Activated naive CD4-positive, alpha-beta T cell treated with anti-CD3 and anti-CD28 coated beads, Interleukin-2, amount 10 ng/mL, durations not matched to agents 7 days and 5 days (primary cell): ENCODE data around the gene CHRNB4.
A peak's percentile ranks its signal among the peaks of the same experiment; 100 is the strongest.
"Not testable (repeated sequence)": the region's sequence is repeated elsewhere in the genome, so short reads cannot be mapped to it uniquely, and the experiment has no call there.

Experiments used
- CTCF ChIA-PET: fragments of 350-600 bp; sonication (Branson Sonifier 250); formaldehyde crosslinking; loops from one replicate; lab custom pipeline; 2021; ENCODE audit warnings: antibody characterized with exemption; lab: Charles Lee
- DNase-seq: peaks from one replicate; pipeline ENCODE4 v3.0.0-alpha.2; 2020
- H3K27ac Mint-ChIP-seq: one replicate; pipeline ENCODE4 v1.8.0; 2021; ENCODE audit warnings: mild to moderate bottlenecking, moderate library complexity, mixed read lengths
- H3K27me3 Mint-ChIP-seq: one replicate; pipeline ENCODE4 v1.8.0; 2021; ENCODE audit warnings: mild to moderate bottlenecking, mixed read lengths
- H3K36me3 Mint-ChIP-seq: one replicate; pipeline ENCODE4 v1.8.0; 2021; ENCODE audit warnings: mixed read lengths
- H3K4me1 Mint-ChIP-seq: one replicate; pipeline ENCODE4 v1.8.0; 2021; ENCODE audit warnings: mixed read lengths
- H3K4me3 Mint-ChIP-seq: one replicate; pipeline ENCODE4 v1.8.0; 2021; ENCODE audit warnings: mild to moderate bottlenecking, moderate library complexity, mixed read lengths
- H3K9me3 Mint-ChIP-seq: one replicate; pipeline ENCODE4 v1.8.0; 2021; ENCODE audit warnings: mixed read lengths

CHRNB4 gene, protein sequence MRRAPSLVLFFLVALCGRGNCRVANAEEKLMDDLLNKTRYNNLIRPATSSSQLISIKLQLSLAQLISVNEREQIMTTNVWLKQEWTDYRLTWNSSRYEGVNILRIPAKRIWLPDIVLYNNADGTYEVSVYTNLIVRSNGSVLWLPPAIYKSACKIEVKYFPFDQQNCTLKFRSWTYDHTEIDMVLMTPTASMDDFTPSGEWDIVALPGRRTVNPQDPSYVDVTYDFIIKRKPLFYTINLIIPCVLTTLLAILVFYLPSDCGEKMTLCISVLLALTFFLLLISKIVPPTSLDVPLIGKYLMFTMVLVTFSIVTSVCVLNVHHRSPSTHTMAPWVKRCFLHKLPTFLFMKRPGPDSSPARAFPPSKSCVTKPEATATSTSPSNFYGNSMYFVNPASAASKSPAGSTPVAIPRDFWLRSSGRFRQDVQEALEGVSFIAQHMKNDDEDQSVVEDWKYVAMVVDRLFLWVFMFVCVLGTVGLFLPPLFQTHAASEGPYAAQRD

GRCh38 chr15:78641102-78641748 is at the start of gene CHRNB4:
CHRNB4 (minus strand) TSS chr15:78641210; CDS start chr15:78641133, 77 bp downstream.
- H3K27me3 Mint-ChIP-seq, result peaks cover 55% of the 10 kb centered on the region
- CTCF ChIA-PET, result interaction anchor here (1.0 to 3.3 kb wide), 2 partner anchors 22 to 69 kb away, joined by 3 to 24 read pairs; no protein-coding TSS in a partner anchor
- no peak within 1 kb of the TSS for H3K27ac Mint-ChIP-seq

DNA sequence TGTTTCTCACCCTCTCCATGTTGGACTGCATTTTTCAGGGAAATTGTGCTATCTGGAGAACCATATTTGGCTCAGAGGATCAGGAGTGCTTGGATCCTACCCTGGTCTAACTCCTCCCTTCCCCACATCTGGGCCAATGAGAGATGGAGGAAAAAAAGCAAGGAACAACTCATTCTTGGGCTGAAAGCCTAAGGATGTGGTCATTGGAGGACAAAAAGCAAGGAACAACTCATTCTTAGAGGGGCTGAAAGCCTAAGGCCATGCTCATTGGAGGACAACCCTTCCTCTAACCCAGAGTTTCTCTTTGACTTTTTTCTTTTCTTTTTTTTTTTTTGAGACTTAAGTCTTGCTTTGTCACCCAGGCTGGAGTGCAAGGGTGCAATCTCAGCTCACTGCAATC is 48.6 kb upstream of the CHRNB4 start:
- Mint-ChIP-seq H3K4me1 (no peaks in the 10 kb centered on the region), H3K9me3 (no peaks in the 10 kb centered on the region), H3K4me3 (no peak overlapping the region), H3K36me3 (no peaks in the 10 kb centered on the region), H3K27me3 (peaks cover 16% of the 10 kb centered on the region), H3K27ac (no peak overlapping the region)
- CTCF ChIA-PET, result interaction anchor here (1.4 kb wide), 1 partner anchor 20 kb away, joined by 4 read pairs; no protein-coding TSS in a partner anchor
- DNase-seq, result no peak

More at GRCh38 chr15:78641102-78641748, at the start of gene CHRNB4:
- Mint-ChIP-seq H3K4me1 (peaks cover 15% of the 10 kb centered on the region), H3K9me3 (no peaks in the 10 kb centered on the region), H3K4me3 (peak within 1 kb of the TSS; percentile 57), H3K36me3 (no peaks in the 10 kb centered on the region)
- peak; percentile 41 for DNase-seq

GRCh38 chr15:78685925-78686324 is 44.9 kb upstream of the CHRNB4 start:
- H3K36me3 Mint-ChIP-seq, result no peaks in the 10 kb centered on the region
- H3K4me3 Mint-ChIP-seq, result no peak overlapping the region
- peaks cover 19% of the 10 kb centered on the region for H3K27me3 Mint-ChIP-seq
- H3K9me3 Mint-ChIP-seq, result no peaks in the 10 kb centered on the region
- CTCF ChIA-PET, result interaction anchor here (2.0 kb wide), 1 partner anchor 67 kb away, joined by 4 read pairs; no protein-coding TSS in a partner anchor
- H3K27ac Mint-ChIP-seq, result no peak overlapping the region
- H3K4me1 Mint-ChIP-seq, result no peaks in the 10 kb centered on the region
- no peak for DNase-seq

DNA sequence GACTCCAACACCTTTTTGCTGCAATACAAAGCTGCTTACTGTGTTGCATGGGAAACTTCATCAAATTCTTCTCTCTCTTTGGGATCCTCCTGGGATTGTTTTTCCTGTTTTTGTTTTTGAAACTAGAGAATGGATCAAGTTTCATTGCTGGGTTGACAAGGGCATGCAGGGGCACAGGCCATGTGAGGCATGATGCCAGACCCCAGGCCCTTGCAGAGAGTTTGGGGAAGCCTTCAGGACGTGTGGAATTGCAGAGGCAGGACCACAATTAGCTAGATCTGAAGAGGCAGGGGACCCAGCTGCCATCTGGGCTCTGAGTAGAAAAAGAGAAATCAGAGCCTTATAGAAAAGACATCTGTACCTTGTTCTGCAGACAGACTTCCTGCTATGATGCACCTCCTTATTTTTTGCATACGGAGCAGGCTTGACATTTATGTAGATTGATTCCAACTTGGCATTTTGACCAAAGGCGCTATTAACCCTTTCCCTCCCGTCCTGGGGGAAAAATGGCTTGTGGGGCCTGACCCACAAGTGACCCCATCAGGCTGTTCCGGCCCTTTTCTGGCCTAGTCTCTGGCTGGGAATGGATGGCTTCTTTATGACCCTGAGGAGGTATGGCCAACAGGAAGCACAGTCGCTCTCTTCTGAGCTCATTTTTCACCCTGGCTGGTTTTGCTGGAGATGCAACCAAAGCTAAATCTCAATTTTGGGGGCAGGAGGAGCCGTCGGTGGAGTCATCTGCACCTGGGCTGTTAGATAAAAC is 44.3 kb upstream of the CHRNB4 start:
- DNase-seq, result no peak
- H3K9me3 Mint-ChIP-seq, result no peaks in the 10 kb centered on the region
- no peak overlapping the region for H3K27ac Mint-ChIP-seq
- H3K4me3 Mint-ChIP-seq, result no peak overlapping the region
- CTCF ChIA-PET, result interaction anchor here (0.9 to 2.0 kb wide), 2 partner anchors 56 to 66 kb away, joined by 3 to 4 read pairs; no protein-coding TSS in a partner anchor
- no peaks in the 10 kb centered on the region for H3K36me3 Mint-ChIP-seq
- H3K27me3 Mint-ChIP-seq, result peaks cover 19% of the 10 kb centered on the region
- no peaks in the 10 kb centered on the region for H3K4me1 Mint-ChIP-seq

DNA sequence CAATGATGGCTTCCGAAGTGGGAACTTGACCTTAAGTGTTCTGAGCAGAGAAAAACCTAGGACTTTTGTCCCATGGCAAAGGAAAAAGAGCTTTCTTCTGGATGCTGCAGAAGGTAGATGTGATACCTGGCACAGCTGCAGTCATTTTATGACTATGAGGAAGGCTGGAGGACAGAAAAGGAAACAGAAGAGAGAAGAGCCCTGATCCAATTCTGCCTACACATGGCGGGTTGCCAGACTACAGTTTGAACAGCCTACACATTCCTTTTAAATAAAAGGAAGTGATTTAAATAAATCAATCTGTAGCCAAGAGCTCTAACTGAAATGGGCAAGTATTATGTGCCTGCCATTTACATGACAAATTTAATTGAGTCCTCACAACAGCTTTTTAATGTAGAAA is 43.6 kb upstream of the CHRNB4 start:
- peaks cover 17% of the 10 kb centered on the region for H3K27me3 Mint-ChIP-seq
- no peak for DNase-seq
- CTCF ChIA-PET, result interaction anchor here (0.9 to 2.0 kb wide), 2 partner anchors 57 to 66 kb away, joined by 3 to 4 read pairs; no protein-coding TSS in a partner anchor
- no peak overlapping the region for H3K27ac Mint-ChIP-seq
- no peaks in the 10 kb centered on the region for H3K4me1 Mint-ChIP-seq
- H3K36me3 Mint-ChIP-seq, result no peaks in the 10 kb centered on the region
- H3K4me3 Mint-ChIP-seq, result no peak overlapping the region
- no peaks in the 10 kb centered on the region for H3K9me3 Mint-ChIP-seq

GRCh38 chr15:78683599-78683998 is 42.6 kb upstream of the CHRNB4 start:
- H3K27me3 Mint-ChIP-seq, result peaks cover 14% of the 10 kb centered on the region
- DNase-seq, H3K9me3 Mint-ChIP-seq, H3K4me1 Mint-ChIP-seq, H3K36me3 Mint-ChIP-seq, CTCF ChIA-PET, H3K27ac Mint-ChIP-seq, H3K4me3 Mint-ChIP-seq: not testable (repeated sequence)

DNA sequence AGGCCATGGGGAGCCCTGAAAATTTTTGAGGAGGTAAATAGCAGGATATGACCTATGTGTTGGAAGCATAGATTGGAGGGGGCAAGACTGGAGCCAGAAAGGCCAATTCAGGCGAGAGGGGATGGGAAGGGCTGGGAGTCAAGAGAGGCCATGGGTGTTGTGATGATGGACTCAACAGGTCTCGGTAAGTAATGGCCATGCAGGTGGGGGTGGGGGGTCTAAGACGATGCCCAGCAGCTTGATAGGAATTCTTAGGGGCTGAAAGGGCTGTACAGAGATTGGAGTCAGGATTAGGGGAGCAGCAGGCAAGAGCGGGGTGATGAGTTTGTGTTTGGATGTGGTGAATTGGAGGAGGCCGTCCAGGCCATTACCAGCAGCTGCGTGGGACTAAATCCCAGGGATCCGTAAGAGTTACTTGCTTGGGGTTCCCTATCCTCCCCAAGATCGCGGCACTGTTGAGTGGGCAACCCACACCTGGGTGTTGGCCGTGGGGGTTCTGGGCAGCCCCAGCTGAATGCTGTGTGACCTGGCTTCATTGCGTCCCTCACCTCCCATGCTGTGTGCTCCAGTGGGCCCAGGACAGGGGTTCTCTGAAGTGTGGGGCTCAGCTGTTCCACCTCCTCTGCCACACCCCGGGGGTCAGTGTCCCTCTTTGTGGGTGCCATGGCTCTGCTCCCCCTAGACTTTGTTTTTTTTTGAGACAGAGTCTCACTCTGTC is 41.8 kb upstream of the CHRNB4 start:
- no peaks in the 10 kb centered on the region for H3K9me3 Mint-ChIP-seq
- no peaks in the 10 kb centered on the region for H3K36me3 Mint-ChIP-seq
- H3K4me1 Mint-ChIP-seq, result no peaks in the 10 kb centered on the region
- no peak overlapping the region for H3K27ac Mint-ChIP-seq
- DNase-seq, result no peak
- CTCF ChIA-PET, result no interaction called here
- no peak overlapping the region for H3K4me3 Mint-ChIP-seq
- H3K27me3 Mint-ChIP-seq, result peaks cover 14% of the 10 kb centered on the region

DNA sequence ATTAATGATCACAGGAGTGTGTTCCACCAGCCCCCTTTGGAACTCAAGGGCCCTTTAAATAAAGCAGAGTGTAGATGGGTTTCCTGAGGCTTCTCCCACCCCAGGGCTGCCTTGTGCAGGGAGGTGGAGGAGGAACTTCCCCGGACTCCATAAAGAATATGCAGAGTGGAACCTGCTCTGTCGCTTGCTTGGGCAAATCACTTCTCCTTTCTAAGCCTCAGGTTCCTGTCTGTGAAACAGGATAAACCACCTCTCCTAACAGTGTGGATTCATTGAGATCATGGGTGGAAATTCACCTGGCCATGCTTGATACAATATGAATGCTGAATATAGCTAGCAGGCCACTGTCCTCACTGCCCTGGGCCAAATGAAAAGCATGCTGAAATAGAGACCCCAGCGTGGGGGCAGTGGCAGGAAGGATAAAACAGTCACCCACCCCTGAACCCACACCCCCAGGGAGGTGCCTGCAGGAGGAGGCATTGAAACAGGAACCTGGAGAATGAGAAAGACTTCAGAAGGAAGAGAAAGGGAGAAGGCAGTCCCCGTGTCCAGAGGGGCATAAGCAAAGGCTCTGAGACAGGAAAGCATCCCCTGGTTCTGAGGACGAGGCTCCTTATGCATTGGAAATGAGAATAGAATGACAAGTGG is 41.1 kb upstream of the CHRNB4 start:
- H3K36me3 Mint-ChIP-seq, result no peaks in the 10 kb centered on the region
- H3K9me3 Mint-ChIP-seq, result no peaks in the 10 kb centered on the region
- H3K27ac Mint-ChIP-seq, result no peak overlapping the region
- no peak for DNase-seq
- no peak overlapping the region for H3K4me3 Mint-ChIP-seq
- H3K27me3 Mint-ChIP-seq, result peaks cover 14% of the 10 kb centered on the region
- CTCF ChIA-PET, result no interaction called here
- no peaks in the 10 kb centered on the region for H3K4me1 Mint-ChIP-seq

- Mint-ChIP-seq H3K27ac (no peak overlapping the region), H3K36me3 (no peaks in the 10 kb centered on the region), H3K4me3 (no peak overlapping the region), H3K27me3 (peaks cover 14% of the 10 kb centered on the region), H3K4me1 (no peaks in the 10 kb centered on the region), H3K9me3 (no peaks in the 10 kb centered on the region)
- CTCF ChIA-PET, result no interaction called here
- no peak for DNase-seq
Observed at GRCh38 chr15:78681281-78682003, 40.4 kb upstream of the CHRNB4 start.

DNA sequence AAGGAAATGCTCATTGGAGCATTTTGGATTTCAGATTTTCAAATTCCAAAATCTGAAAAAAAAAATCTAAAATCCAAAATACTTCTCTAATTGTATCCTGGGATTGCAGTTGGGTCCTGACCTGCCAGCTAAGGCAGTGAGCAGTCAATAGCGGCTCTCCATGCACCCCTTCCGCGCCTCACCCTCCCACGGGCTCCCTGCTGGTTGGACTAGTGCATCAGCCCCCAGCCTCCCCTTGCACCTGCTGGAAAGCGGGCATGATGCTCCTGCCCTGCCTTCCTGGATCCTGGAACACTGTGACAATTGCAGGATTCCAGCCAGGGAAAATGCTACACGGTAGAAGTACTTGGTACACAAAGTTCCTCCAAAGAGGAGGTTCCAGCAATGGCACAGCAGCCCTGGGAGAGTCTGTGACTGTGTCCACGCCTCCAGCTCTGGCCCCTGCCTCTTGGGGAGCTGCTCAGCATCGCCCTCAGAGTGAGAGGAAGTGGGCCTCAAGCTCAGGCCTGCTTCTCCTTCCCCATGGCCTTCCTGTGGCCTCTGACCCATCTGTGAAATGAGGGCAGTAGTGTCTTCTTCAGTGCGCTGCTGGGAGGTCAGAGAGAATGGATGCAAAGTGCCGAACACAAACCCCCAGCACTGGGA is 39.5 kb upstream of the CHRNB4 start:
- Mint-ChIP-seq H3K36me3 (no peaks in the 10 kb centered on the region), H3K4me3 (no peak overlapping the region), H3K9me3 (no peaks in the 10 kb centered on the region), H3K27me3 (peaks cover 8% of the 10 kb centered on the region), H3K27ac (no peak overlapping the region), H3K4me1 (no peaks in the 10 kb centered on the region)
- DNase-seq, result no peak
- CTCF ChIA-PET, result no interaction called here

GRCh38 chr15:78679089-78679511 is 38.1 kb upstream of the CHRNB4 start:
- Mint-ChIP-seq H3K4me3 (no peak overlapping the region), H3K36me3 (no peaks in the 10 kb centered on the region), H3K27ac (no peak overlapping the region), H3K9me3 (no peaks in the 10 kb centered on the region), H3K27me3 (peaks cover 7% of the 10 kb centered on the region), H3K4me1 (no peaks in the 10 kb centered on the region)
- DNase-seq, result no peak
- CTCF ChIA-PET, result no interaction called here

DNA sequence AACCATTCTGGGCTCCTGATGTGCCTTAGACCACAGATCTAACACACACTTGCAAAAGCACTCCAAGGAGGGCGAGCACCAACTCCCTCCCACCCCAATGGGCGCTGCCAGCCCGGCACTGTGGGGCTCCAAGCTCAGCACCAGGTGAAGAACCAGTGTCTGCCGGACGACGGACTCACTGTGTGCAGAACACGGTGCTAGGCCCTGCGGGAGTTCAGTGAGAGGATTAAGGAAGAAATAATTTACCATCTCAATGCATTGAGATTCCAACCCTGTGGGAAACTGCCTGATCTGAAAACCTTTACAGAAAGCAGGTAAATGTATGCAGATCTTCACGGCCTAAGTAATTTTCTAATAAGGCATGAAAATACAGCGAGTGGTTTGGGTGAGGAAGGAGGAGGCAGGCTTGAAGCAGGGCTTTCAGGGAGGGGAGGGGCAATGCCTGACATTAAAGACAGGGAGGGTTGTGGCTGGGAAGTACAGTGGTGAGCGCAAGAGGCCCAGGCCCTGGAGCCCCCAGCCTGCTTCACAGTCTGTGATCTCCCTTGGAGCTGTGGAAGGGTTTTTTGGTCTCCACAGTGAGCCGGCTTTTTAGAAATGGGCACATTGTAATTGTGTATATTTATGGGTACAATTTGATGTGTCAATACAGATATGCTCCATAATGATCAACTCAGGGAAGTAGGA is 35.6 kb upstream of the CHRNB4 start:
- Mint-ChIP-seq H3K4me3 (no peak overlapping the region), H3K36me3 (no peaks in the 10 kb centered on the region), H3K27ac (no peak overlapping the region), H3K4me1 (no peaks in the 10 kb centered on the region), H3K27me3 (peaks cover 10% of the 10 kb centered on the region), H3K9me3 (no peaks in the 10 kb centered on the region)
- no peak for DNase-seq
- CTCF ChIA-PET, result no interaction called here
